Neural progenitor cell (in vitro differentiated cells): ENCODE results near the gene ATP8A1. TPM values are rescaled to one million over a fixed set of nuclear protein-coding genes. Genes with fewer than 3 reads are reported as not detected.

ENCODE experiments used
- DNase-seq: peaks from one replicate; pipeline ENCODE4 v3.0.0-alpha.2; 2016; ENCODE audit warnings: low spot score
- H2AFZ ChIP-seq: fragments of 200-600 bp; sonication (generic); replicated peaks from 2 replicates; pipeline ENCODE4 v1.6.1; 2016; ENCODE audit warnings: antibody characterized with exemption
- H3F3A ChIP-seq: fragments of 200-600 bp; sonication (generic); 2 replicates; pipeline ENCODE4 v1.6.1; 2016; ENCODE audit warnings: antibody characterized with exemption, low read depth
- H3K27ac ChIP-seq: fragments of 200-600 bp; sonication (generic); 2 replicates; pipeline ENCODE4 v1.5.1; 2016; ENCODE audit warnings: mild to moderate bottlenecking
- H3K27me3 ChIP-seq: fragments of 200-600 bp; sonication (generic); 2 replicates; pipeline ENCODE4 v1.6.1; 2016; ENCODE audit warnings: mild to moderate bottlenecking, moderate library complexity
- H3K36me3 ChIP-seq: fragments of 200-600 bp; sonication (generic); 2 replicates; pipeline ENCODE4 v1.5.1; 2016
- H3K4me1 ChIP-seq: fragments of 200-600 bp; sonication (generic); 2 replicates; pipeline ENCODE4 v1.6.1; 2016; ENCODE audit warnings: mixed run types
- H3K4me2 ChIP-seq: fragments of 200-600 bp; sonication (generic); 2 replicates; pipeline ENCODE4 v1.6.1; 2016
- H3K4me3 ChIP-seq: fragments of 200-600 bp; sonication (generic); 2 replicates; pipeline ENCODE4 v1.5.1; 2016
- H3K79me2 ChIP-seq: fragments of 200-600 bp; sonication (generic); 2 replicates; pipeline ENCODE4 v1.6.1; 2016; ENCODE audit warnings: low read depth
- H3K9ac ChIP-seq: fragments of 200-600 bp; sonication (generic); 2 replicates; pipeline ENCODE4 v1.6.1; 2016
- H3K9me3 ChIP-seq: fragments of 200-600 bp; sonication (generic); 2 replicates; pipeline ENCODE4 v1.5.1; 2016; ENCODE audit warnings: low read depth
- H4K20me1 ChIP-seq: fragments of 200-600 bp; sonication (generic); 2 replicates; pipeline ENCODE4 v1.6.1; 2016; ENCODE audit warnings: low read depth
- H3K27ac Mint-ChIP-seq: 3 replicates; pipeline ENCODE4 v1.8.0; 2021; ENCODE audit warnings: mixed read lengths
- H3K27me3 Mint-ChIP-seq: 2 replicates; pipeline ENCODE4 v1.8.0; 2022; ENCODE audit warnings: low read depth, mild to moderate bottlenecking, inconsistent platforms, moderate library complexity, mixed read lengths; ENCODE audit not compliant: insufficient read depth
- H3K36me3 Mint-ChIP-seq: 3 replicates; pipeline ENCODE4 v1.8.0; 2021; ENCODE audit warnings: mixed read lengths
- H3K4me1 Mint-ChIP-seq: 3 replicates; pipeline ENCODE4 v1.8.0; 2021; ENCODE audit warnings: mixed read lengths
- H3K4me3 Mint-ChIP-seq: 3 replicates; pipeline ENCODE4 v1.8.0; 2021; ENCODE audit warnings: mild to moderate bottlenecking, moderate library complexity, mixed read lengths
- H3K9me3 Mint-ChIP-seq: 3 replicates; pipeline ENCODE4 v1.8.0; 2020; ENCODE audit warnings: mixed read lengths
- EZH2 ChIP-seq: fragments of 200-600 bp; sonication (generic); IDR thresholded peaks from 2 replicates; pipeline ENCODE4 v1.6.1; 2017; ENCODE audit warnings: antibody characterized with exemption, mild to moderate bottlenecking, moderate library complexity
- EZH2phosphoT487 ChIP-seq: fragments of 200-600 bp; sonication (generic); IDR thresholded peaks from 2 replicates; pipeline ENCODE4 v1.6.1; 2017; ENCODE audit warnings: antibody characterized with exemption
- total RNA-seq: library from RNA; depleted of rRNA; stranded (reverse); fragments of >200 nt; gene quantifications from 2 replicates; pipeline ENCODE4 v1.2.3, GENCODE V29; 2015; ENCODE audit warnings: low replicate concordance
- TF ChIP-seq, protein P1 (sequence below): fragments of 200-600 bp; sonication (generic); IDR thresholded peaks from 2 replicates; pipeline ENCODE4 v1.5.1; 2017; ENCODE audit warnings: antibody characterized with exemption, mild to moderate bottlenecking

The ATP8A1 gene
- total RNA-seq, 1 donor from 2014 or later: 46.1 TPM

DNA sequence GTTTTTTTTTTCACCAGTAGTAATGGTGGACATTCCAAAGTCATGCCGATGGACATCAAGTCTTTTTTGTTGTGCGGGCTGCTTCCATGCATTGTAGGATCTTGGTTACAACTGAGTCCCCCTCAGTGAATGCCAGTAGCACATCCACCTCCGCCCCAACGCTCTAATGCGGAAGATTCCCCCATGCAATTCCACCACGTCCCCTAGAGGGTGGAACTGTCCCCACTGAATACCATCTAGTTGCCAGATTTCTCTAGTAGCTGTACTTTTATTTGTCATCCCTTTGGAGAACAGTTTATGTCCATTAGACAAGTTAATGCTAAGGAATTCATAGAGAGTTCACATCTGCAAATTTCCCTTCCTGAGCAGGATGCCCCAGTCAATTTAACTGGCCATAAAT, 252.9 kb downstream of the ATP8A1 start:
- no peaks in the 10 kb centered on the region for H3K9me3 ChIP-seq
- no peak for TF ChIP-seq EZH2phosphoT487
- TF ChIP-seq, protein P1, sequence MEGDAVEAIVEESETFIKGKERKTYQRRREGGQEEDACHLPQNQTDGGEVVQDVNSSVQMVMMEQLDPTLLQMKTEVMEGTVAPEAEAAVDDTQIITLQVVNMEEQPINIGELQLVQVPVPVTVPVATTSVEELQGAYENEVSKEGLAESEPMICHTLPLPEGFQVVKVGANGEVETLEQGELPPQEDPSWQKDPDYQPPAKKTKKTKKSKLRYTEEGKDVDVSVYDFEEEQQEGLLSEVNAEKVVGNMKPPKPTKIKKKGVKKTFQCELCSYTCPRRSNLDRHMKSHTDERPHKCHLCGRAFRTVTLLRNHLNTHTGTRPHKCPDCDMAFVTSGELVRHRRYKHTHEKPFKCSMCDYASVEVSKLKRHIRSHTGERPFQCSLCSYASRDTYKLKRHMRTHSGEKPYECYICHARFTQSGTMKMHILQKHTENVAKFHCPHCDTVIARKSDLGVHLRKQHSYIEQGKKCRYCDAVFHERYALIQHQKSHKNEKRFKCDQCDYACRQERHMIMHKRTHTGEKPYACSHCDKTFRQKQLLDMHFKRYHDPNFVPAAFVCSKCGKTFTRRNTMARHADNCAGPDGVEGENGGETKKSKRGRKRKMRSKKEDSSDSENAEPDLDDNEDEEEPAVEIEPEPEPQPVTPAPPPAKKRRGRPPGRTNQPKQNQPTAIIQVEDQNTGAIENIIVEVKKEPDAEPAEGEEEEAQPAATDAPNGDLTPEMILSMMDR: peak; percentile 53
- peaks cover 18% of the 10 kb centered on the region for H3F3A ChIP-seq
- Mint-ChIP-seq H3K27me3 (peaks cover 25% of the 10 kb centered on the region), H3K36me3 (no peaks in the 10 kb centered on the region), H3K9me3 (peaks cover 2% of the 10 kb centered on the region), H3K4me1 (peaks cover 10% of the 10 kb centered on the region), H3K4me3 (no peak overlapping the region), H3K27ac (no peak overlapping the region)
- no peak overlapping the region for H3K4me3 ChIP-seq
- no peaks in the 10 kb centered on the region for H3K36me3 ChIP-seq
- no peak overlapping the region for H3K9ac ChIP-seq
- H3K4me1 ChIP-seq: peaks cover 7% of the 10 kb centered on the region
- peaks cover 32% of the 10 kb centered on the region for H3K27me3 ChIP-seq
- H2AFZ ChIP-seq: no peak overlapping the region
- no peak overlapping the region for H3K4me2 ChIP-seq
- H4K20me1 ChIP-seq: no peaks in the 10 kb centered on the region
- H3K79me2 ChIP-seq: no peaks in the 10 kb centered on the region
- peak; percentile 38 for DNase-seq
- H3K27ac ChIP-seq: no peak overlapping the region

DNA sequence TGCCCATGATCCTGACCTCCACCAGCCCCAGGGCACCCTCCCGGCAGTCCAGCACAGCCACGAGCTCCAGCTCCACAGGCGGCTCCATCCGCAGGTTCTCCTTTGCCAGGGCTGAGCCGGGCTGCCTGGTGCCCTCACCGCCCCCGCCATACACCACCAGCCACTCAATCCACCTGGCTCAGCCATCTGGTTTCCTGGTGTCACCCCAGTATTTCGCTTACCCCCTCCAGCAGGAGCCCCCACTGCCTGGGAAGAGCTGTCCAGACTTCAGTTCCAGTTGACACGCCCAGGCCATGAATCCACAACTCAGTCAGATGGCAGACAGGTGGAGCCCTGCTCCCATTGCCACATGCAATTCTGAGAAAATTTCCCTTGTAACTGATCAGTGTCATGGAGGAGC, 255.7 kb downstream of the ATP8A1 start:
- Mint-ChIP-seq H3K4me3 (no peak overlapping the region), H3K9me3 (peaks cover 2% of the 10 kb centered on the region), H3K27ac (no peak overlapping the region), H3K27me3 (peaks cover 45% of the 10 kb centered on the region), H3K4me1 (peaks cover 22% of the 10 kb centered on the region), H3K36me3 (no peaks in the 10 kb centered on the region)
- Histone ChIP-seq H3K27me3 (peaks cover 60% of the 10 kb centered on the region), H3K9me3 (no peaks in the 10 kb centered on the region), H3K4me2 (no peak overlapping the region), H2AFZ (no peak overlapping the region), H3K79me2 (no peaks in the 10 kb centered on the region), H3K36me3 (no peaks in the 10 kb centered on the region), H3K9ac (no peak overlapping the region), H4K20me1 (peaks cover 9% of the 10 kb centered on the region), H3F3A (peaks cover 35% of the 10 kb centered on the region), H3K4me1 (peaks cover 17% of the 10 kb centered on the region), H3K27ac (no peak overlapping the region), H3K4me3 (no peak overlapping the region)
- peak; percentile 28 for DNase-seq
- TF ChIP-seq EZH2phosphoT487 (no peak), EZH2 (no peak)
- TF ChIP-seq, protein P1: peak; percentile 19

DNA sequence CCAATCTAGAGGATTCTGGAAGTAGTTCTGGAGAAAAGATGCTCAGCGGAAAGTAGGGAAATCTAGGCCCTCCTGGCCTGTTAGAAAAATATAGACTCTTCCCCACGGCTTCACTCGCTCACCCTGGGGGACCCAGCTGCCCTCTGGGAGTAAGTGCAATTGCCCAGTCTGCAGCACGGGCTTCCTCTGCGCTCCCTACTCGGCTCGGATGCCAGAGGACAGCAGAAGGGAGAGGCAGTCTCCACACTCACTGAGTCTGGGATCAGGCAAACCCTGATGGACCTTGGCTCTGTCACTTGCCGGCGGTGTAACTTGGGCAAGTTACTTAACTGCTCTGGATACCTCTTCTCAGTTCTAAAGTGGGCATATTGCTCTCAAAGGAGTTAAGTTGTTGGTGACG, 257.5 kb downstream of the ATP8A1 start:
- no peak overlapping the region for H3K27ac ChIP-seq
- peak overlapping the region; percentile 61 for H3K4me3 ChIP-seq
- no peak overlapping the region for H3K9ac ChIP-seq
- H3K36me3 ChIP-seq: no peaks in the 10 kb centered on the region
- DNase-seq: peak; percentile 45
- no peaks in the 10 kb centered on the region for H3K9me3 ChIP-seq
- H3K4me3 Mint-ChIP-seq: peak overlapping the region; percentile 85
- H3K4me1 ChIP-seq: peaks cover 17% of the 10 kb centered on the region
- peaks cover 35% of the 10 kb centered on the region for H3F3A ChIP-seq
- H3K9me3 Mint-ChIP-seq: no peaks in the 10 kb centered on the region
- TF ChIP-seq EZH2: no peak
- TF ChIP-seq, protein P1: no peak
- no peak for TF ChIP-seq EZH2phosphoT487
- peaks cover 55% of the 10 kb centered on the region for H3K27me3 Mint-ChIP-seq
- H3K79me2 ChIP-seq: no peaks in the 10 kb centered on the region
- H3K4me2 ChIP-seq: peak overlapping the region; percentile 96
- no peaks in the 10 kb centered on the region for H3K36me3 Mint-ChIP-seq
- no peak overlapping the region for H3K27ac Mint-ChIP-seq
- H4K20me1 ChIP-seq: peaks cover 9% of the 10 kb centered on the region
- peak overlapping the region; percentile 90 for H2AFZ ChIP-seq
- H3K27me3 ChIP-seq: peaks cover 78% of the 10 kb centered on the region
- H3K4me1 Mint-ChIP-seq: peaks cover 22% of the 10 kb centered on the region
